Peyer's patch (tissue), 4 donors: ENCODE results near the gene SYTL2.
"Not testable (repeated sequence)": the region's sequence is repeated elsewhere in the genome, so short reads cannot be mapped to it uniquely, and the experiment has no call there.

Experiments used
- POLR2A ChIP-seq, 2 donors: fragments of 450-650 bp; IDR thresholded peaks; one replicate each; pipeline ENCODE4 v1.5.1; 2017; ENCODE audit warnings: antibody characterized with exemption in 2 of 2, mild to moderate bottlenecking in 2 of 2, moderate library complexity in 2 of 2
- TF ChIP-seq, protein P1 (sequence below), 6 experiments: fragments of 450-650 bp in 4 of 6; fragments of 200-600 bp in 2 of 6; sonication (generic) in 1 of 6; IDR thresholded peaks; one replicate each; pipeline ENCODE4 v1.5.1; 2017 to 2019; ENCODE audit warnings: antibody characterized with exemption in 6 of 6, mild to moderate bottlenecking in 3 of 6, moderate library complexity in 1 of 6

GRCh38 chr11:85840932-85841331 lies 30.0 kb upstream of the SYTL2 start:
- TF ChIP-seq, protein P1, sequence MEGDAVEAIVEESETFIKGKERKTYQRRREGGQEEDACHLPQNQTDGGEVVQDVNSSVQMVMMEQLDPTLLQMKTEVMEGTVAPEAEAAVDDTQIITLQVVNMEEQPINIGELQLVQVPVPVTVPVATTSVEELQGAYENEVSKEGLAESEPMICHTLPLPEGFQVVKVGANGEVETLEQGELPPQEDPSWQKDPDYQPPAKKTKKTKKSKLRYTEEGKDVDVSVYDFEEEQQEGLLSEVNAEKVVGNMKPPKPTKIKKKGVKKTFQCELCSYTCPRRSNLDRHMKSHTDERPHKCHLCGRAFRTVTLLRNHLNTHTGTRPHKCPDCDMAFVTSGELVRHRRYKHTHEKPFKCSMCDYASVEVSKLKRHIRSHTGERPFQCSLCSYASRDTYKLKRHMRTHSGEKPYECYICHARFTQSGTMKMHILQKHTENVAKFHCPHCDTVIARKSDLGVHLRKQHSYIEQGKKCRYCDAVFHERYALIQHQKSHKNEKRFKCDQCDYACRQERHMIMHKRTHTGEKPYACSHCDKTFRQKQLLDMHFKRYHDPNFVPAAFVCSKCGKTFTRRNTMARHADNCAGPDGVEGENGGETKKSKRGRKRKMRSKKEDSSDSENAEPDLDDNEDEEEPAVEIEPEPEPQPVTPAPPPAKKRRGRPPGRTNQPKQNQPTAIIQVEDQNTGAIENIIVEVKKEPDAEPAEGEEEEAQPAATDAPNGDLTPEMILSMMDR (IDR thresholded peaks at IDR 0.05), result not testable (repeated sequence)
- not testable (repeated sequence) for TF ChIP-seq POLR2A (IDR thresholded peaks at IDR 0.05)
